GM13977 (cell line): Measurements from ENCODE around the gene TLE6.

Experiments
- DNase-seq: peaks from one replicate; pipeline ENCODE4 v3.0.0; 2012; ENCODE audit warnings: low spot score
- in situ Hi-C: fragments of 300-500 bp; cut with MboI; formaldehyde crosslinking; loops from one replicate; pipeline ENCODE4 v1.12.0; 2022; ENCODE audit warnings: low sequenced_read_pairs, low pct_unique_long_range_greater_than_20kb, mixed read lengths, inconsistent platforms; ENCODE audit not compliant: unreplicated experiment
- TF ChIP-seq, protein P1 (sequence below): IDR thresholded peaks from 2 replicates; pipeline ENCODE4 v1.5.1; 2012; ENCODE audit warnings: mild to moderate bottlenecking, control low read depth; ENCODE audit not compliant: insufficient read depth; ENCODE audit errors: extremely low read depth, missing control alignments

Gene TLE6

DNA sequence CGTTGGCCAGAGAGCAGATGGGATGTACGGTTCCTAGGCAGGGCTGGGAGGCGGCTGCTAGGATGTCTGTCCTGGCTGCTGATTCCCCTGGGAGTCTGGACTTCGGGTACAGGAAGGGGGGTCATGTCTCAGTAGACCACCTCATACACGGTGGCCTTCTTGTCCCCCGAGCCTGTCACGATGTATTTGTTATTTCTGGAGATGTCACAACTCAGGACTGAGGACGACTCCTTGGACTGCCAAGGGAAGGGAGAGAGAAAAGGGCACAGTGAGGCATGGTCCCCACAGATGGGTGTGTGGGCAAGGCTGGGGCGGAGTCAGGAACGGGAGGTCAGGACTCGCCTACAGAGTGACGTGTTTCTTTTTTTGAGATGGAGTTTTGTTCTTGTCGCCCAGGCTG is 20.4 kb downstream of the TLE6 start:
- in situ Hi-C loops = no loop called here
- TF ChIP-seq, protein P1, sequence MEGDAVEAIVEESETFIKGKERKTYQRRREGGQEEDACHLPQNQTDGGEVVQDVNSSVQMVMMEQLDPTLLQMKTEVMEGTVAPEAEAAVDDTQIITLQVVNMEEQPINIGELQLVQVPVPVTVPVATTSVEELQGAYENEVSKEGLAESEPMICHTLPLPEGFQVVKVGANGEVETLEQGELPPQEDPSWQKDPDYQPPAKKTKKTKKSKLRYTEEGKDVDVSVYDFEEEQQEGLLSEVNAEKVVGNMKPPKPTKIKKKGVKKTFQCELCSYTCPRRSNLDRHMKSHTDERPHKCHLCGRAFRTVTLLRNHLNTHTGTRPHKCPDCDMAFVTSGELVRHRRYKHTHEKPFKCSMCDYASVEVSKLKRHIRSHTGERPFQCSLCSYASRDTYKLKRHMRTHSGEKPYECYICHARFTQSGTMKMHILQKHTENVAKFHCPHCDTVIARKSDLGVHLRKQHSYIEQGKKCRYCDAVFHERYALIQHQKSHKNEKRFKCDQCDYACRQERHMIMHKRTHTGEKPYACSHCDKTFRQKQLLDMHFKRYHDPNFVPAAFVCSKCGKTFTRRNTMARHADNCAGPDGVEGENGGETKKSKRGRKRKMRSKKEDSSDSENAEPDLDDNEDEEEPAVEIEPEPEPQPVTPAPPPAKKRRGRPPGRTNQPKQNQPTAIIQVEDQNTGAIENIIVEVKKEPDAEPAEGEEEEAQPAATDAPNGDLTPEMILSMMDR = no peak
- DNase-seq = no peak

DNA sequence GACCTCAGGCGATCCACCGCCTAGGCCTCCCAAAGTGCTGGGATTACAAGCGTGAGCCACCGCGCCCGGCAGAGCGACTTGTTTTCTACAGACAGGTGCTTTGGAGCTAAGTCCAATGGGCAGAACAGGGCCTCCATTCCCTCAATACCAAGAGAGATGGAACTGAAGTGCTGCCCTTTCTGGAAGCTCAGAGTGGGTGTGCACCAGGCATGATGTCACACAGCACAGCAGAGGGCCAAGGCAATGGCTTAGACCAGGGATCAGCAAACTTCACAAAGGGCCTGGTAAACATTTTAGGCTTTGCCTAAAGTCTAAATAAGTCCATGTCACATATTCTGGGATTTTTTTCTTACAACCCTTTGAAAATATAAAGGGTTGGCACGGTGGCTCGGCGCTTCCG is 21.3 kb downstream of the TLE6 start:
- DNase-seq = no peak
- TF ChIP-seq, protein P1 = no peak
- in situ Hi-C loops = no loop called here

DNA sequence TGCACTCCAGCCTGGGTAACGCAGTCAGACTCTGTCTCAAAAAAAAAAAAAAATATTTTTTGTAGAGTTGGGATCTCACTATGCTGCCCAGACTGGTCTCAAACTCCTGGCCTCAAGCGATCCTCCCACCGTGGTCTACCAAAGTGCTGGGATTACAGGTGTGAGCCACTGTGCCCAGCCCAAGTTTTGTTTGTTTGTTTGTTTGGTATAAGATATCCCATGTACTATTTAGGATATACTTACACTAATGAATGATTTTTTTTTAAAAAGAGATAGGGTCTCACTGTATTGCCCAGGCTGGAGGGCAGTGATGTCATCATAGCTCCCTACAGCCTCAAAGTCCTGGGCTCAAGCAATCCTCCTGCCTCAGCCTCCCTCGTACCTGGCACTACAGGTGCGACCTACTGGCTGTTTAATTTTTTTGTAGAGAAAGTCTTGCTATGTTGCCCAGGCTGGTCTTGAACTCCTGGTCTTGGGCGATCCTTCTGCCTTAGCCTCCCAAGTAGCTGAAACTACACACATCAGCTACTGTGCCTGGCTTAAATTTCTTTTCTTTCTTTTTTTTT is 24.0 kb downstream of the TLE6 start:
- DNase-seq = no peak
- TF ChIP-seq, protein P1 = no peak
- in situ Hi-C loops = no loop called here

DNA sequence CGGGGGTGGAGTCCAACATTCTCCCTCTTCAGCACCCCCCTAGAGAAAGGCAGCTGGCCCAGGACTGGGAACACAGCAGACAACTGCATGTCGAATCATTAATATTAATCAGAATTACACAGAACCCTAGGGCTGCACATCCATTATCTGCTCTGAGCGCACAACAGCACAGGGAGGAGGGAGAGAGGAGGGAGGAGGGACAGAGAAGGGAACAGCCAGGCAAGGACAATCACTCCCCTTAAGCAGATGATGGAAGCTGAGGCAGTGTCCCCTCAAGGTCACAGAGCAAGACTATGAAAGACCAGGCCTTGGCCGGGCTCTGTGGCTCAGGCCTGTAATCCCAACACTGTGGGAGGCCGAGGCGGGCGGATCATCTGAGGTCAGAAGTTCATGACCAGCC is 25.7 kb downstream of the TLE6 start:
- no peak for DNase-seq
- in situ Hi-C loops = no loop called here
- TF ChIP-seq, protein P1 = no peak

DNA sequence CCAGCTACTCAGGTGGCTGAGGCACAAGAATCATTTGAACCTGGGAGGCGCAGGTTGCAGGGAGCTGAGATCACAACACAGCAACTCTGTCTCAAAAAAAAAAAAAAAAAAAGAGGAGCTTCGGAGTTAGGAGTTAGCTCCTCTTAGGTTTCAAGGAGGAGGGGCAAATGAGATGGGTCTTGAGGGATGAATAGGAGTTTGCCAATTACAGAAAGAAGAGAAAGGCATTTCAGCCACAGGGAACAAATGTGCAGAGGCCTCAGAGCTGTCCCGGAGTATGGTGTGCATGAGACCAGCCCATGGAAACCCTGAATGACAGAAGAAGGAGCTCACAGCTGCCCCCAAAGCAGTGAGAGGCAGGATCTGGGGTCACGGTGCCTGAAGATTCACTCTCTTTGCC is 27.2 kb downstream of the TLE6 start:
- TF ChIP-seq, protein P1 = no peak
- in situ Hi-C loops = no loop called here
- no peak for DNase-seq

DNA sequence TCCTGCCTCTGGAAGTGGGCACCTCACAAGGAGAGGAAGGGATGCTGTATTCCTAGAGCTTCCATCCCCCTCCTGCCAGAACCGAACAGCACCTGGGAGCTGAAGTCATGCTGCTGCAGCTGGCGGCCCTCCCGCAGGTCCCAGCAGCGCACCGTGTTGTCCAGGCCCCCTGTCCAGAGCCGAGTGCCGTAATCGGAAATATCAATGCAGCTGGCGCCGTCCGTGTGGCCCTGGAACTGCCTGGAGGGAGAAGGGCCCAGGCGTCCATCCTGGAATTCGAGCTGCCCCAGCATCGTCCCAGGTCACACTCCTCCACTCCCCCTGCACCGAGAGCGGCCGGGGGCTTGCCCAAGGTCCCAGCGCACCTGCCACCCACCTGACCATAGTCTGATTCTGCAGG is 28.0 kb downstream of the TLE6 start:
- no peak for DNase-seq
- in situ Hi-C loops = no loop called here
- TF ChIP-seq, protein P1 = no peak

DNA sequence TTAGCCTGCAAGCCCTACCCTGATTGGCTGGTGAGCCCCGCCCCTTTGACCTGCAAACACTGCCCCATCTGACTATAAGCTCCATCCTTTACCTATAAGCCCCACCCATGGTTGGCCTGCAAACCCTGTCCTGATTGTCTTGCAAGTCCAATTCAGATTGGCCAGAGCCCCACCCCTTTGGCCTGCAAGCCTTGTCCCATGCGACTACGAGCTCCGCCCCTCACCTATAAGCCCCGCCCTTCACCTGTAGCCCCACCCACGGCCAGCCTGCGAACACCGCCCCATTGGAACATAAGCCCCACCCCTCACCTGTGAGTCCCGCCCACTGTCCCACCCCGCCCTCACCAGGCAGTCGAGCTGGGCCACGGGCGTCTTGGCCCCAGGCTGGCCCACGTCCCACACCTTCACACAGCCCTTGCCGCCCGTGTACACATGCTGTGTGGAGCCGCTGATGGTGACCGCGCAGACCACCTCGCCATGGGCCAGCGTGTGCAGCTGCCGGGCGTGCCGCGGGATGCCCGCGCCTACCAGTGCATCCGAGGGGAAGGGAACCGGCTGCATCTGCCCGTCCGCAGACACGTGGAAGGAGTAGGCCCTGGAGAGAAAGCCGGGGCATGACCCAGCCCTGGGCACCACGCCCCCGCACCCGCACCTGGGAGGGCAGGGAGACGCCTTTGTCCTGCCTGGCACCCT is 28.9 kb downstream of the TLE6 start:
- TF ChIP-seq, protein P1 = no peak
- in situ Hi-C loops = no loop called here
- DNase-seq = no peak
